GM12878 (cell line): ENCODE data around the gene LRP10. TPM values are rescaled to one million over a fixed set of nuclear protein-coding genes. Genes with fewer than 3 reads are reported as not detected.

ENCODE experiments used
- BHLHE40 ChIP-seq, 2 experiments: fragments of 450-650 bp in 1 of 2; IDR thresholded peaks; 2 replicates each; pipeline ENCODE4 v1.6.1; 2011 to 2017; ENCODE audit warnings: low read depth in 2 of 2, borderline replicate concordance in 1 of 2, improper control_type of control experiment in 1 of 2, low read length in 1 of 2, mild to moderate bottlenecking in 1 of 2
- CBX3 ChIP-seq: fragments of 200-600 bp; sonication (generic); IDR thresholded peaks from 2 replicates; pipeline ENCODE4 v1.6.1; 2016; ENCODE audit warnings: low read depth, borderline replicate concordance
- IRF4 ChIP-seq: IDR thresholded peaks from 2 replicates; pipeline ENCODE4 v1.6.1; 2011; ENCODE audit warnings: low read depth, low read length
- MEF2A ChIP-seq: IDR thresholded peaks from 2 replicates; pipeline ENCODE4 v1.6.1; 2011; ENCODE audit warnings: low read depth, mild to moderate bottlenecking, low read length, moderate library complexity; ENCODE audit not compliant: insufficient read depth
- NFIC ChIP-seq: IDR thresholded peaks from 2 replicates; pipeline ENCODE4 v1.6.1; 2012; ENCODE audit warnings: low read depth, mild to moderate bottlenecking, inconsistent platforms, low read length, moderate library complexity
- NR2F1 ChIP-seq: fragments of 450-650 bp; conservative IDR thresholded peaks from 2 replicates; pipeline ENCODE4 v1.6.1; 2017; ENCODE audit warnings: mild to moderate bottlenecking
- POU2F2 ChIP-seq: IDR thresholded peaks from 3 replicates; pipeline ENCODE4 v1.6.1; 2011; ENCODE audit warnings: low read depth, mild to moderate bottlenecking, low read length, borderline replicate concordance
- SRF ChIP-seq, 2 experiments: IDR thresholded peaks; 2 replicates each; pipeline ENCODE4 v1.6.1; 2011; ENCODE audit warnings: low read depth in 2 of 2, low read length in 2 of 2, mild to moderate bottlenecking in 1 of 2, moderate library complexity in 1 of 2
- TARDBP ChIP-seq: IDR thresholded peaks from 2 replicates; pipeline ENCODE4 v1.6.1; 2016; ENCODE audit warnings: borderline replicate concordance
- YY1 ChIP-seq: IDR thresholded peaks from 2 replicates; pipeline ENCODE4 v1.6.1; 2011; ENCODE audit warnings: low read depth, mild to moderate bottlenecking, low read length
- ZZZ3 ChIP-seq: IDR thresholded peaks from 2 replicates; pipeline ENCODE4 v1.6.1; 2011; ENCODE audit warnings: low read depth; ENCODE audit not compliant: control insufficient read depth, insufficient read length
- polyA plus RNA-seq, 11 experiments: library from polyadenylated mRNA; depleted of rRNA in 4 of 11; unstranded in 6 of 11; stranded (reverse) in 5 of 11; fragments of >200 nt; fragmentation: Nextera tagmentation in 4 of 11; fragmentation: Illumina TruSeq in 1 of 11; extraction: Ambion mirVana in 4 of 11; extraction: Trizol in 1 of 11; gene quantifications; 1 replicate in 1 of 11; 2 replicates in 10 of 11; pipeline versions ENCODE4 v1.2.1 to v1.2.3, GENCODE V29; 2011 to 2016; ENCODE audit warnings: inconsistent platforms in 2 of 11, missing spikeins in 2 of 11, low read depth in 1 of 11
- total RNA-seq, 4 experiments: library from RNA; depleted of rRNA in 3 of 4; stranded (reverse); fragments of >200 nt in 3 of 4; fragmentation: Illumina TruSeq in 1 of 4; extraction: Trizol in 1 of 4; gene quantifications; 2 replicates each; pipeline versions ENCODE4 v1.2.1 to v1.2.3, GENCODE V29; 2013 to 2021
- TF ChIP-seq, protein P1 (sequence below): IDR thresholded peaks from 2 replicates; pipeline ENCODE4 v1.6.1; 2012; ENCODE audit warnings: low read length, inconsistent platforms
- TF ChIP-seq, protein P2 (sequence below): fragments of 150-350 bp; IDR thresholded peaks from 2 replicates; pipeline ENCODE4 v1.6.1; 2014; ENCODE audit warnings: mild to moderate bottlenecking, low read depth, low read length
- TF ChIP-seq, protein P3 (sequence below): fragments of 450-650 bp; IDR thresholded peaks from 2 replicates; pipeline ENCODE4 v1.6.1; 2017; ENCODE audit warnings: mild to moderate bottlenecking, moderate library complexity
- TF ChIP-seq, protein P4 (sequence below): fragments of 150-350 bp; IDR thresholded peaks from 2 replicates; pipeline ENCODE4 v1.6.1; 2016; ENCODE audit warnings: low read depth, low read length
- TF ChIP-seq, protein P5 (sequence below): IDR thresholded peaks from 2 replicates; pipeline ENCODE4 v1.6.1; 2011; ENCODE audit warnings: borderline replicate concordance, low read depth, mild to moderate bottlenecking, moderate library complexity, low read length; ENCODE audit not compliant: insufficient read depth, poor library complexity, severe bottlenecking

The LRP10 gene
- total and polyA plus RNA-seq, 10 of the 15 experiments (the other 5 are each of a cell fraction or from before 2014, with no cell fraction given) = 3.0 to 56.9 (median 20.9) TPM

DNA sequence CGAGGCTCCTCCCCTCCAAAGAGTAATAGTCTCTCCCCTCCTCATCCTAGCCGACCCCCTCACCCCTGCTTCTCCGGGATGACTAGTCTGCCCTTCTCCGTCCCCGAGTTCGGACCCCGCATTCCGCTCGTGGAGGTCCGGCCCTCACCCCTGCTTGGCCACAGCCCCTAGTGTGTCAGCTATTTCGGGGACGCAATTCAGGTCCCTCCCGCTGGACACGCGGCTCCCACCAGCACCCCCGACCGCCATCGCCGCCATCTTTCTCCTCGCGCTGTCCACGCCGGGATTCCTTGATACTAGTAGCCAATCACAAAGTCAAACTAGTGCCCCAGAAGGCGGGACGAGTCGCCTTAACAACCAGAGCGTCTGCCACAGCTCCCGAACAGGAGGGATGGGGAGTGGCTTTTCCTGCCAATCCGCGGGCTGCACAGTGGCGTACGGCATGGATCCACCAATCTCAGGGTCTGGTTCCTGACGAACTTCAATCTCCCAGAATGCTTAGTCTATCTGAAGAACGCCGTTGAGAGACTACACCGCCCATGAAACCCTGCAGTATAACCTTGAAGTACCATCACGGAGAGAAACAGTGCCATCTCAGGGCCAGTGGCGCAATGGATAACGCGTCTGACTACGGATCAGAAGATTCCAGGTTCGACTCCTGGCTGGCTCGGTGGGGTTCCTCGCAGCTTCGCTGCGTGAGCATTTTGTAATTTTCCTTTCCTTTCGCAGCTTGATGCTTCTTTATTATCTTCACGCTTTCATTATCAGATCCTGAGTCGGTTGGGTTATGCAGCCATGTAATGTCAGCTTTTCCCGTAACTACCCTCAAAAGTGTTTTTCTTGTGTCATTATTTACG is 57.8 kb downstream of the LRP10 start, which contains the start of gene PRMT5 (continued):
- TF ChIP-seq, protein P1, sequence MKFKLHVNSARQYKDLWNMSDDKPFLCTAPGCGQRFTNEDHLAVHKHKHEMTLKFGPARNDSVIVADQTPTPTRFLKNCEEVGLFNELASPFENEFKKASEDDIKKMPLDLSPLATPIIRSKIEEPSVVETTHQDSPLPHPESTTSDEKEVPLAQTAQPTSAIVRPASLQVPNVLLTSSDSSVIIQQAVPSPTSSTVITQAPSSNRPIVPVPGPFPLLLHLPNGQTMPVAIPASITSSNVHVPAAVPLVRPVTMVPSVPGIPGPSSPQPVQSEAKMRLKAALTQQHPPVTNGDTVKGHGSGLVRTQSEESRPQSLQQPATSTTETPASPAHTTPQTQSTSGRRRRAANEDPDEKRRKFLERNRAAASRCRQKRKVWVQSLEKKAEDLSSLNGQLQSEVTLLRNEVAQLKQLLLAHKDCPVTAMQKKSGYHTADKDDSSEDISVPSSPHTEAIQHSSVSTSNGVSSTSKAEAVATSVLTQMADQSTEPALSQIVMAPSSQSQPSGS = 0 out of 2 replicates have a peak, but pooled peaks have one; percentile 39
- TF ChIP-seq ZZZ3 = no peak
- TF ChIP-seq YY1 = peak; percentile 98
- TF ChIP-seq NFIC = peak; percentile 75; the same call in 1 of the 2 replicates
- peak; percentile 49 for TF ChIP-seq POU2F2
- peak in 1 of 2 experiments; percentile 26; a peak in 1 of 4 replicates for TF ChIP-seq BHLHE40 (IDR thresholded peaks at IDR 0.05; ENCODE audit: borderline replicate concordance in 1 of 2, low read depth in 2 of 2, low read length in 1 of 2)
- 0 out of 2 replicates have a peak, but pooled peaks have one; percentile 58 for TF ChIP-seq MEF2A
- TF ChIP-seq, protein P2, sequence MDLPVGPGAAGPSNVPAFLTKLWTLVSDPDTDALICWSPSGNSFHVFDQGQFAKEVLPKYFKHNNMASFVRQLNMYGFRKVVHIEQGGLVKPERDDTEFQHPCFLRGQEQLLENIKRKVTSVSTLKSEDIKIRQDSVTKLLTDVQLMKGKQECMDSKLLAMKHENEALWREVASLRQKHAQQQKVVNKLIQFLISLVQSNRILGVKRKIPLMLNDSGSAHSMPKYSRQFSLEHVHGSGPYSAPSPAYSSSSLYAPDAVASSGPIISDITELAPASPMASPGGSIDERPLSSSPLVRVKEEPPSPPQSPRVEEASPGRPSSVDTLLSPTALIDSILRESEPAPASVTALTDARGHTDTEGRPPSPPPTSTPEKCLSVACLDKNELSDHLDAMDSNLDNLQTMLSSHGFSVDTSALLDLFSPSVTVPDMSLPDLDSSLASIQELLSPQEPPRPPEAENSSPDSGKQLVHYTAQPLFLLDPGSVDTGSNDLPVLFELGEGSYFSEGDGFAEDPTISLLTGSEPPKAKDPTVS = 0 out of 2 replicates have a peak, but pooled peaks have one; percentile 71
- TF ChIP-seq IRF4 = peak; percentile 56; the same call in 1 of the 2 replicates
- TF ChIP-seq CBX3 = no peak
- no peak for TF ChIP-seq NR2F1
- TF ChIP-seq, protein P3, sequence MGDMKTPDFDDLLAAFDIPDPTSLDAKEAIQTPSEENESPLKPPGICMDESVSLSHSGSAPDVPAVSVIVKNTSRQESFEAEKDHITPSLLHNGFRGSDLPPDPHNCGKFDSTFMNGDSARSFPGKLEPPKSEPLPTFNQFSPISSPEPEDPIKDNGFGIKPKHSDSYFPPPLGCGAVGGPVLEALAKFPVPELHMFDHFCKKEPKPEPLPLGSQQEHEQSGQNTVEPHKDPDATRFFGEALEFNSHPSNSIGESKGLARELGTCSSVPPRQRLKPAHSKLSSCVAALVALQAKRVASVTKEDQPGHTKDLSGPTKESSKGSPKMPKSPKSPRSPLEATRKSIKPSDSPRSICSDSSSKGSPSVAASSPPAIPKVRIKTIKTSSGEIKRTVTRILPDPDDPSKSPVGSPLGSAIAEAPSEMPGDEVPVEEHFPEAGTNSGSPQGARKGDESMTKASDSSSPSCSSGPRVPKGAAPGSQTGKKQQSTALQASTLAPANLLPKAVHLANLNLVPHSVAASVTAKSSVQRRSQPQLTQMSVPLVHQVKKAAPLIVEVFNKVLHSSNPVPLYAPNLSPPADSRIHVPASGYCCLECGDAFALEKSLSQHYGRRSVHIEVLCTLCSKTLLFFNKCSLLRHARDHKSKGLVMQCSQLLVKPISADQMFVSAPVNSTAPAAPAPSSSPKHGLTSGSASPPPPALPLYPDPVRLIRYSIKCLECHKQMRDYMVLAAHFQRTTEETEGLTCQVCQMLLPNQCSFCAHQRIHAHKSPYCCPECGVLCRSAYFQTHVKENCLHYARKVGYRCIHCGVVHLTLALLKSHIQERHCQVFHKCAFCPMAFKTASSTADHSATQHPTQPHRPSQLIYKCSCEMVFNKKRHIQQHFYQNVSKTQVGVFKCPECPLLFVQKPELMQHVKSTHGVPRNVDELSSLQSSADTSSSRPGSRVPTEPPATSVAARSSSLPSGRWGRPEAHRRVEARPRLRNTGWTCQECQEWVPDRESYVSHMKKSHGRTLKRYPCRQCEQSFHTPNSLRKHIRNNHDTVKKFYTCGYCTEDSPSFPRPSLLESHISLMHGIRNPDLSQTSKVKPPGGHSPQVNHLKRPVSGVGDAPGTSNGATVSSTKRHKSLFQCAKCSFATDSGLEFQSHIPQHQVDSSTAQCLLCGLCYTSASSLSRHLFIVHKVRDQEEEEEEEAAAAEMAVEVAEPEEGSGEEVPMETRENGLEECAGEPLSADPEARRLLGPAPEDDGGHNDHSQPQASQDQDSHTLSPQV = no peak
- TF ChIP-seq SRF (IDR thresholded peaks at IDR 0.05; ENCODE audit: low read depth in 2 of 2, low read length in 2 of 2) = no peak
- TF ChIP-seq TARDBP = peak; percentile 99
- TF ChIP-seq, protein P4, sequence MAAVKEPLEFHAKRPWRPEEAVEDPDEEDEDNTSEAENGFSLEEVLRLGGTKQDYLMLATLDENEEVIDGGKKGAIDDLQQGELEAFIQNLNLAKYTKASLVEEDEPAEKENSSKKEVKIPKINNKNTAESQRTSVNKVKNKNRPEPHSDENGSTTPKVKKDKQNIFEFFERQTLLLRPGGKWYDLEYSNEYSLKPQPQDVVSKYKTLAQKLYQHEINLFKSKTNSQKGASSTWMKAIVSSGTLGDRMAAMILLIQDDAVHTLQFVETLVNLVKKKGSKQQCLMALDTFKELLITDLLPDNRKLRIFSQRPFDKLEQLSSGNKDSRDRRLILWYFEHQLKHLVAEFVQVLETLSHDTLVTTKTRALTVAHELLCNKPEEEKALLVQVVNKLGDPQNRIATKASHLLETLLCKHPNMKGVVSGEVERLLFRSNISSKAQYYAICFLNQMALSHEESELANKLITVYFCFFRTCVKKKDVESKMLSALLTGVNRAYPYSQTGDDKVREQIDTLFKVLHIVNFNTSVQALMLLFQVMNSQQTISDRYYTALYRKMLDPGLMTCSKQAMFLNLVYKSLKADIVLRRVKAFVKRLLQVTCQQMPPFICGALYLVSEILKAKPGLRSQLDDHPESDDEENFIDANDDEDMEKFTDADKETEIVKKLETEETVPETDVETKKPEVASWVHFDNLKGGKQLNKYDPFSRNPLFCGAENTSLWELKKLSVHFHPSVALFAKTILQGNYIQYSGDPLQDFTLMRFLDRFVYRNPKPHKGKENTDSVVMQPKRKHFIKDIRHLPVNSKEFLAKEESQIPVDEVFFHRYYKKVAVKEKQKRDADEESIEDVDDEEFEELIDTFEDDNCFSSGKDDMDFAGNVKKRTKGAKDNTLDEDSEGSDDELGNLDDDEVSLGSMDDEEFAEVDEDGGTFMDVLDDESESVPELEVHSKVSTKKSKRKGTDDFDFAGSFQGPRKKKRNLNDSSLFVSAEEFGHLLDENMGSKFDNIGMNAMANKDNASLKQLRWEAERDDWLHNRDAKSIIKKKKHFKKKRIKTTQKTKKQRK = peak; percentile 36; the same call in 1 of the 2 replicates
- TF ChIP-seq, protein P5, sequence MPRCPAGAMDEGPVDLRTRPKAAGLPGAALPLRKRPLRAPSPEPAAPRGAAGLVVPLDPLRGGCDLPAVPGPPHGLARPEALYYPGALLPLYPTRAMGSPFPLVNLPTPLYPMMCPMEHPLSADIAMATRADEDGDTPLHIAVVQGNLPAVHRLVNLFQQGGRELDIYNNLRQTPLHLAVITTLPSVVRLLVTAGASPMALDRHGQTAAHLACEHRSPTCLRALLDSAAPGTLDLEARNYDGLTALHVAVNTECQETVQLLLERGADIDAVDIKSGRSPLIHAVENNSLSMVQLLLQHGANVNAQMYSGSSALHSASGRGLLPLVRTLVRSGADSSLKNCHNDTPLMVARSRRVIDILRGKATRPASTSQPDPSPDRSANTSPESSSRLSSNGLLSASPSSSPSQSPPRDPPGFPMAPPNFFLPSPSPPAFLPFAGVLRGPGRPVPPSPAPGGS = no peak
